Colonic mucosa (tissue), 4 donors: Measurements from ENCODE around the gene ADD1. TPM values are rescaled to one million over a fixed set of nuclear protein-coding genes. Genes with fewer than 3 reads are reported as not detected.
A peak's percentile ranks its signal among the peaks of the same experiment; 100 is the strongest.

Experiments
- DNase-seq: peaks from one replicate; pipeline ENCODE4 v3.0.0-alpha.2; 2020
- H3K27ac ChIP-seq: fragments of 200-600 bp; one replicate; pipeline ENCODE4 v1.8.0; 2021
- H3K27me3 ChIP-seq: fragments of 200-600 bp; one replicate; pipeline ENCODE4 v1.8.0; 2021
- H3K36me3 ChIP-seq: fragments of 200-600 bp; one replicate; pipeline ENCODE4 v1.8.0; 2021
- H3K4me1 ChIP-seq: fragments of 200-600 bp; one replicate; pipeline ENCODE4 v1.8.0; 2021; ENCODE audit warnings: mild to moderate bottlenecking
- H3K4me3 ChIP-seq: fragments of 200-600 bp; one replicate; pipeline ENCODE4 v1.8.0; 2021
- H3K9ac ChIP-seq, 2 donors: one replicate each; pipeline ENCODE4 v1.7.0; 2013; ENCODE audit warnings: control low read depth in 2 of 2, low read depth in 2 of 2, low read length in 2 of 2
- H3K9me3 ChIP-seq: fragments of 200-600 bp; one replicate; pipeline ENCODE4 v1.8.0; 2021
- CTCF ChIP-seq: fragments of 200-600 bp; IDR thresholded peaks from one replicate; pipeline ENCODE4 v1.8.0; 2022; ENCODE audit warnings: antibody characterized with exemption, mild to moderate bottlenecking
- intact Hi-C: fragments of 100-400 bp; cut with DNase I; formaldehyde crosslinking; loops from one replicate; pipeline ENCODE4 v1.14.1; 2022
- total RNA-seq, 2 donors: library from RNA; stranded (reverse); fragmentation: NEBNext Ultra II Directional in 1 of 2; extraction: Animal tissue kit (Norgen Biotek cat#: 25700) in 1 of 2; gene quantifications; one replicate each; pipeline ENCODE4 v1.2.1, GENCODE V29; 2021
- donor health status: healthy.
- donor health status: DM: no; HTN: no; CAD: no.
- donor health status: DM: no; HTN: no; CAD: no.

Gene ADD1
- 100 to 1,000 TPM; 223 to 233 TPM for total RNA-seq

GRCh38 chr4:2843263-2843940 is at the start of gene ADD1:
Gene ADD1, plus strand, starts transcription at chr4:2843844. Its CDS starts 32,072 bp downstream, at chr4:2875916.
- intact Hi-C loops: loop anchor here (10.0 kb wide), 1 partner anchor 91 kb away; no protein-coding TSS in a partner anchor
- H3K27me3 ChIP-seq: no peaks in the 10 kb centered on the region
- peaks cover 3% of the 10 kb centered on the region for H3K4me1 ChIP-seq
- H3K9ac ChIP-seq: peak within 1 kb of the TSS; percentile 91 to 95
- peak; percentile 92 for DNase-seq
- peak within 1 kb of the TSS; percentile 90 for H3K27ac ChIP-seq
- TF ChIP-seq CTCF: no peak
- peak within 1 kb of the TSS; percentile 88 for H3K4me3 ChIP-seq
- no peaks in the 10 kb centered on the region for H3K36me3 ChIP-seq
- no peaks in the 10 kb centered on the region for H3K9me3 ChIP-seq

- no peaks in the 10 kb centered on the region for H3K36me3 ChIP-seq
- H3K9me3 ChIP-seq: no peaks in the 10 kb centered on the region
- H3K4me1 ChIP-seq: peaks cover 42% of the 10 kb centered on the region
- intact Hi-C loops: no loop called here
- no peaks in the 10 kb centered on the region for H3K27me3 ChIP-seq
- H3K4me3 ChIP-seq: peak overlapping the region; percentile 78
- DNase-seq: peak; percentile 69
- no peak for TF ChIP-seq CTCF
- H3K9ac ChIP-seq: peak overlapping the region; percentile 64 to 84
- peak overlapping the region; percentile 83 for H3K27ac ChIP-seq
Observed at GRCh38 chr4:2794486-2795299, 49.0 kb upstream of the ADD1 start.

GRCh38 chr4:2795300-2795892 is 48.2 kb upstream of the ADD1 start:
- peaks cover 47% of the 10 kb centered on the region for H3K4me1 ChIP-seq
- no peak overlapping the region for H3K4me3 ChIP-seq
- H3K36me3 ChIP-seq: no peaks in the 10 kb centered on the region
- no peaks in the 10 kb centered on the region for H3K9me3 ChIP-seq
- TF ChIP-seq CTCF: no peak
- H3K27ac ChIP-seq: peak overlapping the region; percentile 85
- H3K9ac ChIP-seq: peak overlapping the region; percentile 24 to 84
- intact Hi-C loops: no loop called here
- DNase-seq: peak; percentile 31
- H3K27me3 ChIP-seq: no peaks in the 10 kb centered on the region

- peak; percentile 90 for DNase-seq
- Histone ChIP-seq H3K36me3 (no peaks in the 10 kb centered on the region), H3K4me1 (peaks cover 54% of the 10 kb centered on the region), H3K9ac (peak overlapping the region; percentile 46 to 84), H3K4me3 (no peak overlapping the region), H3K27me3 (no peaks in the 10 kb centered on the region), H3K9me3 (no peaks in the 10 kb centered on the region), H3K27ac (peak overlapping the region; percentile 85)
- intact Hi-C loops: no loop called here
- no peak for TF ChIP-seq CTCF
Observed at GRCh38 chr4:2795893-2796848, 47.5 kb upstream of the ADD1 start.
